HL-60 (cell line): ENCODE data around the gene CYP4F2.
A peak's percentile ranks its signal among the peaks of the same experiment; 100 is the strongest.
"Not testable (repeated sequence)": the region's sequence is repeated elsewhere in the genome, so short reads cannot be mapped to it uniquely, and the experiment has no call there.

ENCODE experiments used
- DNase-seq, 2 experiments: peaks; one replicate each; pipeline ENCODE4 v3.0.0-alpha.2; 2010 to 2020; ENCODE audit warnings: low read depth in 1 of 2, low spot score in 1 of 2
- H3K27ac ChIP-seq: fragments of 250-450 bp; sonication (Bioruptor Pico); replicated peaks from 2 replicates; pipeline ENCODE4 v1.5.1; 2020; ENCODE audit warnings: mild to moderate bottlenecking, moderate library complexity
- H3K27me3 ChIP-seq: fragments of 250-450 bp; sonication (Bioruptor Pico); 2 replicates; pipeline ENCODE4 v1.5.1; 2021; ENCODE audit warnings: mild to moderate bottlenecking, moderate library complexity; ENCODE audit not compliant: insufficient read depth, poor library complexity, severe bottlenecking
- H3K4me3 ChIP-seq: replicated peaks from 2 replicates; pipeline ENCODE4 v1.5.1; 2011; ENCODE audit warnings: mild to moderate bottlenecking, control low read depth, low read length; ENCODE audit not compliant: insufficient read depth
- GABPA ChIP-seq: IDR thresholded peaks from 2 replicates; pipeline ENCODE4 v1.6.1; 2012; ENCODE audit warnings: low read depth
- POLR2AphosphoS5 ChIP-seq: IDR thresholded peaks from 2 replicates; pipeline ENCODE4 v1.6.1; 2012; ENCODE audit warnings: low read depth
- SPI1 ChIP-seq: IDR thresholded peaks from 2 replicates; pipeline ENCODE4 v1.6.1; 2012; ENCODE audit warnings: low read depth, mild to moderate bottlenecking, borderline replicate concordance
- TF ChIP-seq, protein P1 (sequence below): IDR thresholded peaks from one replicate; pipeline ENCODE4 v1.5.1; 2011; ENCODE audit warnings: low read length, control low read depth, inconsistent platforms; ENCODE audit not compliant: insufficient read depth
- TF ChIP-seq, protein P2 (sequence below): IDR thresholded peaks from 2 replicates; pipeline ENCODE4 v1.6.1; 2012; ENCODE audit warnings: low read depth; ENCODE audit not compliant: insufficient replicate concordance

CYP4F2 gene

DNA sequence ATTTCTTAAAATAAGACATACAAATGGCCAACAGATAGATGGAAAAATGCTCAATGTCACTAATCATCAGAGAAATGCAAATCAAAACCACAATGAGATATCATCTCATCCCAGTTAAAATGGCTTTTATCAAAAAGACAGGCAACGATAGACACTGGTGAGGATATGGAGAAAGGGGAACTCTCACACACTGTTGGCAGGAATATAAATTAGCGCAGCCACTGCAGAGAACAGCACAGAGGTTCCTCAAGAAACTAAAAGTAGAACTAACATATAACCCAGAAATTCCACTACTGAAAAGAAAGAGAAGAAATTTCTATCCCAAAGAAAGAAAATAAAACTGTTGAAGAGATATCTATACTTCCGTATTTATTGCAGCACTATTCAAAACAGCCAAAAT lies 14.5 kb downstream of the CYP4F2 start:
- DNase-seq, result not testable (repeated sequence)

GRCh38 chr19:15874821-15875474 lies 22.9 kb downstream of the CYP4F2 start:
- TF ChIP-seq, protein P1, sequence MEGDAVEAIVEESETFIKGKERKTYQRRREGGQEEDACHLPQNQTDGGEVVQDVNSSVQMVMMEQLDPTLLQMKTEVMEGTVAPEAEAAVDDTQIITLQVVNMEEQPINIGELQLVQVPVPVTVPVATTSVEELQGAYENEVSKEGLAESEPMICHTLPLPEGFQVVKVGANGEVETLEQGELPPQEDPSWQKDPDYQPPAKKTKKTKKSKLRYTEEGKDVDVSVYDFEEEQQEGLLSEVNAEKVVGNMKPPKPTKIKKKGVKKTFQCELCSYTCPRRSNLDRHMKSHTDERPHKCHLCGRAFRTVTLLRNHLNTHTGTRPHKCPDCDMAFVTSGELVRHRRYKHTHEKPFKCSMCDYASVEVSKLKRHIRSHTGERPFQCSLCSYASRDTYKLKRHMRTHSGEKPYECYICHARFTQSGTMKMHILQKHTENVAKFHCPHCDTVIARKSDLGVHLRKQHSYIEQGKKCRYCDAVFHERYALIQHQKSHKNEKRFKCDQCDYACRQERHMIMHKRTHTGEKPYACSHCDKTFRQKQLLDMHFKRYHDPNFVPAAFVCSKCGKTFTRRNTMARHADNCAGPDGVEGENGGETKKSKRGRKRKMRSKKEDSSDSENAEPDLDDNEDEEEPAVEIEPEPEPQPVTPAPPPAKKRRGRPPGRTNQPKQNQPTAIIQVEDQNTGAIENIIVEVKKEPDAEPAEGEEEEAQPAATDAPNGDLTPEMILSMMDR, result no peak
- TF ChIP-seq GABPA (no peak), POLR2AphosphoS5 (no peak), SPI1 (no peak)
- TF ChIP-seq, protein P2, sequence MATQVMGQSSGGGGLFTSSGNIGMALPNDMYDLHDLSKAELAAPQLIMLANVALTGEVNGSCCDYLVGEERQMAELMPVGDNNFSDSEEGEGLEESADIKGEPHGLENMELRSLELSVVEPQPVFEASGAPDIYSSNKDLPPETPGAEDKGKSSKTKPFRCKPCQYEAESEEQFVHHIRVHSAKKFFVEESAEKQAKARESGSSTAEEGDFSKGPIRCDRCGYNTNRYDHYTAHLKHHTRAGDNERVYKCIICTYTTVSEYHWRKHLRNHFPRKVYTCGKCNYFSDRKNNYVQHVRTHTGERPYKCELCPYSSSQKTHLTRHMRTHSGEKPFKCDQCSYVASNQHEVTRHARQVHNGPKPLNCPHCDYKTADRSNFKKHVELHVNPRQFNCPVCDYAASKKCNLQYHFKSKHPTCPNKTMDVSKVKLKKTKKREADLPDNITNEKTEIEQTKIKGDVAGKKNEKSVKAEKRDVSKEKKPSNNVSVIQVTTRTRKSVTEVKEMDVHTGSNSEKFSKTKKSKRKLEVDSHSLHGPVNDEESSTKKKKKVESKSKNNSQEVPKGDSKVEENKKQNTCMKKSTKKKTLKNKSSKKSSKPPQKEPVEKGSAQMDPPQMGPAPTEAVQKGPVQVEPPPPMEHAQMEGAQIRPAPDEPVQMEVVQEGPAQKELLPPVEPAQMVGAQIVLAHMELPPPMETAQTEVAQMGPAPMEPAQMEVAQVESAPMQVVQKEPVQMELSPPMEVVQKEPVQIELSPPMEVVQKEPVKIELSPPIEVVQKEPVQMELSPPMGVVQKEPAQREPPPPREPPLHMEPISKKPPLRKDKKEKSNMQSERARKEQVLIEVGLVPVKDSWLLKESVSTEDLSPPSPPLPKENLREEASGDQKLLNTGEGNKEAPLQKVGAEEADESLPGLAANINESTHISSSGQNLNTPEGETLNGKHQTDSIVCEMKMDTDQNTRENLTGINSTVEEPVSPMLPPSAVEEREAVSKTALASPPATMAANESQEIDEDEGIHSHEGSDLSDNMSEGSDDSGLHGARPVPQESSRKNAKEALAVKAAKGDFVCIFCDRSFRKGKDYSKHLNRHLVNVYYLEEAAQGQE, result no peak
- no peaks in the 10 kb centered on the region for H3K27me3 ChIP-seq
- DNase-seq, result no peak

More for the DNA sequence above, 14.5 kb downstream of the CYP4F2 start:
- H3K27ac ChIP-seq, H3K4me3 ChIP-seq, H3K27me3 ChIP-seq: not testable (repeated sequence)
- peak; percentile 74 for TF ChIP-seq SPI1

GRCh38 chr19:15873771-15874170 lies 24.1 kb downstream of the CYP4F2 start:
- not testable (repeated sequence) for H3K27me3 ChIP-seq, H3K27ac ChIP-seq, DNase-seq, H3K4me3 ChIP-seq

More at GRCh38 chr19:15874821-15875474, 22.9 kb downstream of the CYP4F2 start:
- H3K4me3 ChIP-seq, result no peak overlapping the region
- H3K27ac ChIP-seq, result no peak overlapping the region

DNA sequence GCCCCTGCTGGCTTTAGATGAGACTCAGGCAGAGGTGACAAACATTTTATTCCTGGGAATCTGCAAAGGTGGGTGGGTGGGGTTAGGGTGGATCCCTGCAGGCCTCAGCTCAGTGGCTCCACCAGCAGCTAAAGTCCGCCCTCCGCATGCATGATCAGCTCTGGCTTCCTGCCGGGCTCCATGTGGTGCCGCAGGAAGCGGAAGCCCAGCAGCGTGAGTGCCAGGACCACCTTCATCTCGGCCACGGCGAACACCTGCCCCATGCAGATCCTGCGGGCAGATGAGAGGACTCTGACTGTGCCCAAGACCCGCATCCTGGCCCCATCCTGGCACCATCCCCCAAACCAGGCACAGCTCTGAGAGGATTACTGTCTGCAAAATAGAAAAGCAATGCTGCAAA lies 26.3 kb downstream of the CYP4F2 start:
- peak overlapping the region; percentile 98 for H3K27ac ChIP-seq
- peak; percentile 60 to 76 for DNase-seq

More for the DNA sequence above, 26.3 kb downstream of the CYP4F2 start:
- 0 out of 2 replicates have a peak, but pooled peaks have one; percentile 1 for TF ChIP-seq SPI1
- TF ChIP-seq POLR2AphosphoS5, result peak; percentile 52; the same call in 1 of the 2 replicates
- TF ChIP-seq, protein P2, result no peak
- TF ChIP-seq, protein P1, result no peak
- peak; percentile 35; the same call in 1 of the 2 replicates for TF ChIP-seq GABPA
- H3K27me3 ChIP-seq, result no peaks in the 10 kb centered on the region
- no peak overlapping the region for H3K4me3 ChIP-seq
